ENCODE measurements around the gene RAD21L1. TPM values are rescaled to one million over a fixed set of nuclear protein-coding genes. Genes with fewer than 3 reads are reported as not detected.

RAD21L1 gene
- total RNA-seq, 4 donors from 2014 or later: 0.34 TPM; not detected in 3

DNA sequence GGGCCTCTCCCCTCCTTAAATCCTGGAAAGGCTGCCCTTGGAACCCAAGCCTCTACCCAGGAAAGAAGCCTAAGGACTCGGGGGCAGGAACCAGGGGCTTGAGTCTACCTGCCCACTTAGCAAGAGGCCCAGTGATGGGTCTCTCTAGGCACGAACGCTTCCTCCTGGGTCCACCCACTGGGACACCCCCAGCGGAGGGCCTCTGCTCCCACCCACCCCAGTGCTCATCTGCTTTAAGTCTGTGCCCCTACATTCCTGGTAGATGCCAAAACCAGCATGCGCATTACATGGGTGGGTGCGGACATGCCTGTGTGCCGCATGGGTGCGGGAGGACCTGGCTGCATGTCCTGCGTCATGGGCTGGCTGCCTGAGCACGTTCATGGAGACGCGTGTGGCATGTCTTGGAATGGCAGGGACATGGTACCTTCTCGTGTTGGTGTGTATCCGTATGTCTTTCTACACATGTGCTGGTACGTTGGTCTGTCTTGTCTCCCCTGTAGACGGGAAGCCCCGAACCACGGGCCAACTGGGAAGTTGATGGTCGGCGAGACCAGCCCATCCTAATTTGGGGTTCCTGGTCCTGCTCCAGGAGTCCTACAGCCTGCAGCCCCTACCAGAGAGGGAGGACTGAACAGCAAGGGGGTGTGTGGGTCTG lies 69.6 kb downstream of the RAD21L1 start:
- no peak for TF ChIP-seq POLR2AphosphoS5 (IDR thresholded peaks at IDR 0.05)
- TF ChIP-seq, protein P1, sequence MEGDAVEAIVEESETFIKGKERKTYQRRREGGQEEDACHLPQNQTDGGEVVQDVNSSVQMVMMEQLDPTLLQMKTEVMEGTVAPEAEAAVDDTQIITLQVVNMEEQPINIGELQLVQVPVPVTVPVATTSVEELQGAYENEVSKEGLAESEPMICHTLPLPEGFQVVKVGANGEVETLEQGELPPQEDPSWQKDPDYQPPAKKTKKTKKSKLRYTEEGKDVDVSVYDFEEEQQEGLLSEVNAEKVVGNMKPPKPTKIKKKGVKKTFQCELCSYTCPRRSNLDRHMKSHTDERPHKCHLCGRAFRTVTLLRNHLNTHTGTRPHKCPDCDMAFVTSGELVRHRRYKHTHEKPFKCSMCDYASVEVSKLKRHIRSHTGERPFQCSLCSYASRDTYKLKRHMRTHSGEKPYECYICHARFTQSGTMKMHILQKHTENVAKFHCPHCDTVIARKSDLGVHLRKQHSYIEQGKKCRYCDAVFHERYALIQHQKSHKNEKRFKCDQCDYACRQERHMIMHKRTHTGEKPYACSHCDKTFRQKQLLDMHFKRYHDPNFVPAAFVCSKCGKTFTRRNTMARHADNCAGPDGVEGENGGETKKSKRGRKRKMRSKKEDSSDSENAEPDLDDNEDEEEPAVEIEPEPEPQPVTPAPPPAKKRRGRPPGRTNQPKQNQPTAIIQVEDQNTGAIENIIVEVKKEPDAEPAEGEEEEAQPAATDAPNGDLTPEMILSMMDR (IDR thresholded peaks at IDR 0.05): no peak
- TF ChIP-seq EP300 (IDR thresholded peaks at IDR 0.05): no peak
- TF ChIP-seq POLR2A (IDR thresholded peaks at IDR 0.05): no peak
- 98% methylated on average over 8 of the region's 20 CpGs for WGBS
- no peak overlapping the region for H3K27ac ChIP-seq
- no peaks in the 10 kb centered on the region for H3K36me3 ChIP-seq
- no peaks in the 10 kb centered on the region for H3K27me3 ChIP-seq
- no peak overlapping the region for H3K4me3 ChIP-seq
- H3K9me3 ChIP-seq: no peaks in the 10 kb centered on the region
- peaks cover 3% of the 10 kb centered on the region for H3K4me1 ChIP-seq
- DNase-seq (ENCODE audit: low spot score in 2 of 2): peak in 1 of 2 donors; percentile 41

DNA sequence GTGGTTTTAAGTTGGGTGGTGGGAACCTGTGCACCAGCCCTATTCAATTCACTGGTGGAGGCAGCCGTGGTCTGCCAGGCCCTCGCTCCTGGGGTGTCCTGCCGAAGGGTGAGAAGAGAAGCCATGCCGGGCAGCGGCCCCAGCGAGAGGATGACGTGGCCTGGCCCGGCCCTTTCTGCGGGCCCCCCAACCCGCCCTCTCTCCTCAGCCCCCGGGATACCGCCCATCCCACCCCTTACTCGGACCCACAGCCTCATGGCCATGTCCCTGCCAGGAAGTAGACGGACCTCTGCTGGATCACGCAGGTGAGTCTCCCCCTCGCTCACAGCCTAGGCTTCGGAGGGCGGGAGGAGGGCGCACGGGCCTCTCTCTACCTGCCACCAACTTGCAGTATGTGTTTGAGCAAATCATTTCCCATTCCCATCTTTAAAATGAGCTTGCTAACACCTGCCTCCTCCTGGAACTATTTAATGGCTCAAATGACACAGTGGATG lies 70.3 kb downstream of the RAD21L1 start:
- Histone ChIP-seq H3K27ac (no peak overlapping the region), H3K27me3 (no peaks in the 10 kb centered on the region), H3K9me3 (no peaks in the 10 kb centered on the region), H3K4me1 (peaks cover under 1% of the 10 kb centered on the region), H3K4me3 (no peak overlapping the region), H3K36me3 (no peaks in the 10 kb centered on the region)
- DNase-seq (ENCODE audit: low spot score in 2 of 2): no peak
- no peak for TF ChIP-seq EP300 (IDR thresholded peaks at IDR 0.05)
- TF ChIP-seq, protein P1 (IDR thresholded peaks at IDR 0.05): no peak
- TF ChIP-seq POLR2A (IDR thresholded peaks at IDR 0.05): no peak
- TF ChIP-seq POLR2AphosphoS5 (IDR thresholded peaks at IDR 0.05): no peak
- 88% methylated on average over 6 of the region's 20 CpGs for WGBS

GRCh38 chr20:1296922-1297321 lies 71.1 kb downstream of the RAD21L1 start:
- no peaks in the 10 kb centered on the region for H3K36me3 ChIP-seq

DNA sequence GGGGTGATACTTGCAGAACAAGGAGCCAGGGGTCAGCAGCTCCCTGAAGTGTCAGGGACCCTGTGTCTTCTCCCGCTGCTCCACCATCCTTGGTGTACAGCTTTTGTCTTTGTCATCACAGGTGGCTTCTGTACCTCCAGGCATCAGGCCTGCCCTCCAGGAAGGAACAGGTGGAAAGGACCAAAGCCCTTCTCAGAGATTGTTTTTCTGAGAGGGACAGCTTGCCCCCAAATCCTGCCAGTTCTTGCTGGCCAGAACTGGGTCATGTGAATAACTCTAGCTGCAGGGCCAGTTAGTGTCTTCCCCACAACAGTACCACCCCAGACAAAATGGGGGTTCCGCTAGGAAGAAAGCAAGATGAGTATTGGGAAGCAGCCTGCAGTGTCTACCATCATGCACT lies 71.6 kb downstream of the RAD21L1 start:
- DNase-seq (ENCODE audit: low spot score in 2 of 2): no peak
- no peaks in the 10 kb centered on the region for H3K27me3 ChIP-seq
- 100% methylated on average over 2 of the region's 2 CpGs for WGBS

More at GRCh38 chr20:1296922-1297321, 71.1 kb downstream of the RAD21L1 start:
- TF ChIP-seq EP300 (IDR thresholded peaks at IDR 0.05) (no peak), POLR2A (IDR thresholded peaks at IDR 0.05) (no peak), POLR2AphosphoS5 (IDR thresholded peaks at IDR 0.05) (no peak)
- TF ChIP-seq, protein P1 (IDR thresholded peaks at IDR 0.05): no peak
- WGBS: 93% methylated on average over 14 of the region's 14 CpGs
- H3K27me3 ChIP-seq: no peaks in the 10 kb centered on the region
- H3K9me3 ChIP-seq: no peaks in the 10 kb centered on the region
- H3K4me1 ChIP-seq: no peaks in the 10 kb centered on the region
- DNase-seq (ENCODE audit: low spot score in 2 of 2): no peak
- H3K27ac ChIP-seq: no peak overlapping the region
- H3K4me3 ChIP-seq: no peak overlapping the region

GRCh38 chr20:1298166-1298565 lies 72.3 kb downstream of the RAD21L1 start:
- TF ChIP-seq POLR2AphosphoS5 (IDR thresholded peaks at IDR 0.05) (no peak), EP300 (IDR thresholded peaks at IDR 0.05) (no peak), POLR2A (IDR thresholded peaks at IDR 0.05) (no peak)
- TF ChIP-seq, protein P1 (IDR thresholded peaks at IDR 0.05): no peak
- no peaks in the 10 kb centered on the region for H3K36me3 ChIP-seq

More for the DNA sequence above, 71.6 kb downstream of the RAD21L1 start:
- Histone ChIP-seq H3K27ac (no peak overlapping the region), H3K36me3 (no peaks in the 10 kb centered on the region), H3K4me1 (no peaks in the 10 kb centered on the region), H3K9me3 (no peaks in the 10 kb centered on the region), H3K4me3 (no peak overlapping the region)
- TF ChIP-seq POLR2A (IDR thresholded peaks at IDR 0.05): no peak
- no peak for TF ChIP-seq EP300 (IDR thresholded peaks at IDR 0.05)
- TF ChIP-seq, protein P1 (IDR thresholded peaks at IDR 0.05): no peak
- no peak for TF ChIP-seq POLR2AphosphoS5 (IDR thresholded peaks at IDR 0.05)

More at GRCh38 chr20:1298166-1298565, 72.3 kb downstream of the RAD21L1 start:
- H3K27ac ChIP-seq: no peak overlapping the region
- no peaks in the 10 kb centered on the region for H3K9me3 ChIP-seq
- H3K4me3 ChIP-seq: no peak overlapping the region
- WGBS: 89% methylated on average over 5 of the region's 5 CpGs
- DNase-seq (ENCODE audit: low spot score in 2 of 2): no peak
- H3K4me1 ChIP-seq: no peaks in the 10 kb centered on the region
- H3K27me3 ChIP-seq: no peaks in the 10 kb centered on the region
